Smooth muscle cell of the umbilical artery (primary cell): ENCODE data around the gene HMG20B. TPM values are rescaled to one million over a fixed set of nuclear protein-coding genes. Genes with fewer than 3 reads are reported as not detected.

Experiments
- total RNA-seq: library from RNA; depleted of rRNA; stranded (reverse); fragments of >200 nt; gene quantifications from 2 replicates; pipeline ENCODE4 v1.2.3, GENCODE V29; 2014

The HMG20B gene
- 55.8 and 65.8 TPM in 2 replicates for total RNA-seq

DNA sequence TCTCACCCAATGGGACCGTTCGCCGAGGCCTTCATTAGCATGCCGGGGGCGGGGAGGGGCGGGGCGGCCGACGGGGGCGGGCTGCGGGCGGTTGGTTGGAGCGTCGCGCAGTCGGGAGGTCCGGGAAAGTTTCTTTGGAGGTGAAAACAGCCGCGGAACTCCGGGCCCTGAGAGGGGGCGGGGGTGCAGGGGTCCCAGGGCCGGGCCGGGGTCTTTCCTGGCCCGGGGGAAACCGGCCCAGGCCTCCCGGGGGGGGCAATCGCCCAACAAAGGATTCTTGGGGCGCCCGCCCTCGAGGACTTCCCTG lies at the start of gene HMG20B:
Gene HMG20B, plus strand, starts transcription at position 90 of the 307 bp plus-strand sequence. CDS start 366 bp downstream, outside the sequence.

GRCh38 chr19:3538965-3539755 lies 33.6 kb upstream of the HMG20B start, which contains the start of gene TEKTIP1:
Gene TEKTIP1, plus strand, starts transcription at chr19:3539174. Its CDS starts 4 bp downstream, at chr19:3539178.

GRCh38 chr19:3557461-3558248 lies 15.1 kb upstream of the HMG20B start, which contains the start of gene MFSD12:
Gene MFSD12, minus strand, starts transcription at chr19:3557586. Its CDS starts 183 bp downstream, at chr19:3557403.

DNA sequence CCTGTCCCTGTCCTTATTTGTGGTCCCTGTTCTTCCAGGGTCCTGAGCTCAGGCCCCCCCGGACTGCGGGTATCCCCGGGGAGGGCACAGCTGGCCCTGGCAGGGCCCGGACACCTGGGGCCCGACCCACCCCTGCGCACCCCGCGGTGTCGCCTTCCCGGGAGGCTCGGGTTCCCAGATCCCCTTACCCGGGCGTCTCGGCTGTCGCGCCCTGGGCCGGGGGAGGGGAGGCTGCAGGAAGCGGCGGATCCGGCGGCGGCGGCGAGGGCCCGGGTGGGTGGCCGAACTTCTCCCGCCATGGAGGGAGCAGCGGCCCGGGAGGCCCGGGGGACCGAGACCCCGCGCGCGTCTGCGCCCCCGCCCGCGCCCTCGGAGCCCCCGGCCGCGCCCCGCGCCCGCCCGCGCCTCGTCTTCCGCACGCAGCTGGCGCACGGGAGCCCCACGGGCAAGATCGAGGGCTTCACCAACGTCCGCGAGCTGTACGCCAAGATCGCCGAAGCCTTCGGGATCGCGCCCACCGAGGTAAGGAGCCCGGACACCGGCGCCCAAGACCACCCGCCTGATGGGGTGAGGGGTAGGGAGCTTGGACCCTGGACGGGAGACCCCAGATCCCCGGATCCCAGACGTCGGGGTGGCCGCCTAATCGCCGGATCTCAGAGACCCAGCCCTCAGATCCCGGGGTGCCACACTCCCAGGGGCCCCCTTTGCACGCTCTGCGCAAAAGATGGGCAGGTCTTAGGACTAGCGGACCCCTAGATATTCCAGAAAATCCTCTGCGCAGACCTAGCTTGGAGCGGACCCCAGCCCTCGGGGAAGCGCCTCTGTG lies 12.8 kb downstream of the HMG20B start, which contains the start of gene GIPC3:
Gene GIPC3, plus strand, starts transcription at position 178 of the 826 bp plus-strand sequence. Its CDS starts 120 bp downstream, at position 298.

GRCh38 chr19:3606690-3607289 lies 34.0 kb downstream of the HMG20B start, which contains the start of gene TBXA2R:
Gene TBXA2R, minus strand, starts transcription at chr19:3606875. Its CDS starts 6,241 bp downstream, at chr19:3600634.

DNA sequence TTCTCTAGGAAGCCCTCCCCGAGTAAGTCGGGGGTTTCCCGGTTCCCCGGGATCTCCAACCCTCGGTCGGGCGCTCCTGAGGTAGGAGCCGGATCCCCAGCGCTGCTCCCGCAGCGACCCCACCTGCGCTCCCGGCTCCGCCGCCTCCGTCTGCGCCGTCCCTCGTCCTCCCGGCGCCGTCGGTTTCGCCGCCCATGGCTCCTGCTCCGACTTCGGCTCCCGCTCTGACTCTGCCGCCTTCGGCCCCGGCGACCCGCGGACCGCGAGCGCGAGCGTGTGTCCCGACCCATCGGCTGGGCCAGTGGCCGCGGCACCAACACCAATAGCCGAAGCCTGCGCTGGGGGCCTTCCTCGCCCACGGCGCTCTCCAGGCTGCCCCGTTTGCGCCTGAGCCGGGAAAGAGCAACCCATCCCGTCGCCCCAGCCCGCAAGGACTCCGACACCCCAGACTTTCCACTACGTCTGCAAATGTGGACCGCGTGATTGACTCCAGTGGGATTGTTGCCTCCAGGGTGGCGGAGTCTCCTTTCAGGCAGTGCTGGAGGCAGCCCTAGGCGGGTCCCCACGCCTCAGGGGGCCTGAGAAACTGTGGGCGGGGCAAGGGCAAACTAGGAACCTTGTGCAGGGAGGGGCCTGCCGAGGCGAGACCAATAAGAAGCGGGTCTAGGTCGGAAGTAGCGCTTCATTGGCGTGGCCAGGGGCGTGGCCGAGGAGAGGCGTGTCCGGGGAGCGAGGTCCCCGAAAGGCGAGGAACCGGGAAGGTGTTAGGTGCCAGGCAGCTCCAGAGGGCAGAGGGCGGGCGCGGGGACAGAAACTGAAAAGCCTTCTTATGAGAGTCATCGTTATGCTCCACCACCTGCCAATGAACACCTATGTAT lies 54.0 kb downstream of the HMG20B start, which contains the start of gene CACTIN:
Gene CACTIN, minus strand, starts transcription at position 318 of the 878 bp plus-strand sequence. Its CDS starts 28 bp downstream, at position 290.

Other genes with a start within 250 kb of the HMG20B start
- gene NFIC, start 206.4 kb upstream of the HMG20B start, total RNA-seq, result 38.3 and 102 TPM in 2 replicates
- not detected in 2 replicates for gene SMIM24, start 92.4 kb upstream of the HMG20B start, total RNA-seq
- not detected in 2 replicates for gene SMIM44, start 89.5 kb upstream of the HMG20B start, total RNA-seq
- gene DOHH, start 72.3 kb upstream of the HMG20B start, total RNA-seq, result 8.0 and 11.7 TPM in 2 replicates
- gene FZR1, start 66.6 kb upstream of the HMG20B start, total RNA-seq, result 29.7 and 51.3 TPM in 2 replicates
- not detected in 2 replicates for gene TEKTIP1, start 33.8 kb upstream of the HMG20B start, total RNA-seq
- 117 and 155 TPM in 2 replicates for gene MFSD12, start 15.4 kb upstream of the HMG20B start, total RNA-seq
- gene GIPC3, start 12.5 kb downstream of the HMG20B start, total RNA-seq, result under 0.01 TPM in 1 of 2 replicates, not detected in the other
- 0.89 and 2.2 TPM in 2 replicates for gene TBXA2R, start 33.9 kb downstream of the HMG20B start, total RNA-seq
- gene CACTIN, start 53.8 kb downstream of the HMG20B start, total RNA-seq, result 20.2 and 32.9 TPM in 2 replicates
- 38.9 and 62.7 TPM in 2 replicates for gene PIP5K1C, start 127.5 kb downstream of the HMG20B start, total RNA-seq
- not detected in 2 replicates for gene TJP3, start 135.4 kb downstream of the HMG20B start, total RNA-seq
- 26.5 and 27.6 TPM in 2 replicates for gene APBA3, start 188.7 kb downstream of the HMG20B start, total RNA-seq
- 13.4 and 36.8 TPM in 2 replicates for gene MRPL54, start 189.7 kb downstream of the HMG20B start, total RNA-seq
- not detected in 2 replicates for gene RAX2, start 199.3 kb downstream of the HMG20B start, total RNA-seq
- gene MATK, start 213.4 kb downstream of the HMG20B start, total RNA-seq, result not detected in 2 replicates